Gastrocnemius medialis (tissue), 4 donors: ENCODE results near the gene PDE6H. TPM values are rescaled to one million over a fixed set of nuclear protein-coding genes. Genes with fewer than 3 reads are reported as not detected.

ENCODE experiments used
- ATAC-seq, 2 donors: fragments of 150-250 bp; one replicate each; pipeline ENCODE4 v1.9.1; 2016
- DNase-seq, 2 donors: peaks; one replicate each; pipeline ENCODE4 v3.0.0-alpha.2; 2019
- H3K27ac ChIP-seq, 4 donors: fragments of 200-600 bp; sonication (generic); 1 replicate in 1 of 4; 2 replicates in 3 of 4; pipeline ENCODE4 v1.5.1; 2016 to 2018; ENCODE audit warnings: mild to moderate bottlenecking in 2 of 4, moderate library complexity in 1 of 4
- H3K27me3 ChIP-seq, 3 donors: fragments of 200-600 bp; sonication (generic) in 2 of 3; 1 replicate in 1 of 3; 2 replicates in 2 of 3; pipeline versions ENCODE4 v1.5.1 to v1.6.0; 2016 to 2019; ENCODE audit warnings: mild to moderate bottlenecking in 1 of 3, moderate library complexity in 1 of 3
- H3K36me3 ChIP-seq, 2 donors: fragments of 200-600 bp; sonication (generic) in 1 of 2; one replicate each; pipeline ENCODE4 v1.5.1; 2017 to 2018
- H3K4me1 ChIP-seq, 2 donors: fragments of 200-600 bp; sonication (generic) in 1 of 2; one replicate each; pipeline ENCODE4 v1.5.1; 2016 to 2017; ENCODE audit warnings: mild to moderate bottlenecking in 2 of 2
- H3K4me3 ChIP-seq, 4 donors: fragments of 200-600 bp; sonication (generic) in 3 of 4; 1 replicate in 1 of 4; 2 replicates in 3 of 4; pipeline ENCODE4 v1.5.1; 2016 to 2019; ENCODE audit warnings: mild to moderate bottlenecking in 2 of 4
- H3K9me3 ChIP-seq, 3 donors: fragments of 200-600 bp; sonication (generic) in 2 of 3; 1 replicate in 1 of 3; 2 replicates in 2 of 3; pipeline ENCODE4 v1.5.1; 2016 to 2019
- POLR2A ChIP-seq, 2 donors: fragments of 450-650 bp; IDR thresholded peaks; one replicate each; pipeline ENCODE4 v1.6.1; 2017; ENCODE audit warnings: antibody characterized with exemption in 2 of 2, mild to moderate bottlenecking in 2 of 2, moderate library complexity in 2 of 2
- in situ Hi-C, 4 donors: fragments of 200-750 bp; cut with MboI; loops; one replicate each; pipeline versions ENCODE4 v1.15.0 to v1.8.0; 2017; ENCODE audit warnings: low sequenced_read_pairs in 4 of 4
- intact Hi-C: fragments of 100-400 bp; cut with DNase I; formaldehyde crosslinking; loops from one replicate; pipeline ENCODE4 v1.15.1; 2023; ENCODE audit warnings: low total_unique reads
- total RNA-seq, 4 donors: library from RNA; depleted of rRNA; stranded (reverse); fragments of >200 nt; gene quantifications; one replicate each; pipeline versions ENCODE4 v1.1.0 to v1.2.3, GENCODE V29; 2016
- TF ChIP-seq, protein P1 (sequence below), 5 experiments: fragments of 450-650 bp in 3 of 5; fragments of 200-600 bp in 2 of 5; sonication (generic) in 2 of 5; IDR thresholded peaks in 4 of 5; conservative IDR thresholded peaks in 1 of 5; 1 replicate in 4 of 5; 2 replicates in 1 of 5; pipeline ENCODE4 v1.5.1; 2016 to 2019; ENCODE audit warnings: antibody characterized with exemption in 5 of 5, mild to moderate bottlenecking in 3 of 5, moderate library complexity in 3 of 5

Gene PDE6H
- total RNA-seq, 4 donors from 2014 or later, result not detected

DNA sequence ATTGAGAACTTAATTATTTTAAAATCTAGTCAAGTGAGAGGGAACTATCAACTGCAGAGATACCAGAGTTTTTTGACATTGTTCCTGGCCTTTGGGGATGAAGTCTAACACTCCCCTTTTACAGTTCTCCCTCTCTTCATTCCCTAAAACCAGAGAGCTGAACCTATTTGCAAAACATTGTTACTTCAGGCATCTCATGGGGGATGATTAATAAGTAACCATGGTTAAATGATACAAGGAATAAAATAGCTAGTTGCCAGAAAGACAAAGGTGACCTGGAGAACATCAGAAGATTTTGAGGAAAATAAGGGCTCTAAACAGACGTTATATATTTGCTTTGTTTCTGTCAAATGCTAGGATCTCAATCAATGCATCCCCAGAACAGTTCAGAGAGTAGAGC, 42.3 kb downstream of the PDE6H start:
- no peaks in the 10 kb centered on the region for H3K9me3 ChIP-seq
- no peaks in the 10 kb centered on the region for H3K4me1 ChIP-seq
- H3K27me3 ChIP-seq, result no peaks in the 10 kb centered on the region
- no peak overlapping the region for H3K4me3 ChIP-seq
- no peak for DNase-seq
- in situ Hi-C loops (no loop called here), intact Hi-C loops (no loop called here)
- H3K36me3 ChIP-seq, result no peaks in the 10 kb centered on the region
- no peak overlapping the region for H3K27ac ChIP-seq
- TF ChIP-seq POLR2A (IDR thresholded peaks at IDR 0.05), result no peak
- TF ChIP-seq, protein P1, sequence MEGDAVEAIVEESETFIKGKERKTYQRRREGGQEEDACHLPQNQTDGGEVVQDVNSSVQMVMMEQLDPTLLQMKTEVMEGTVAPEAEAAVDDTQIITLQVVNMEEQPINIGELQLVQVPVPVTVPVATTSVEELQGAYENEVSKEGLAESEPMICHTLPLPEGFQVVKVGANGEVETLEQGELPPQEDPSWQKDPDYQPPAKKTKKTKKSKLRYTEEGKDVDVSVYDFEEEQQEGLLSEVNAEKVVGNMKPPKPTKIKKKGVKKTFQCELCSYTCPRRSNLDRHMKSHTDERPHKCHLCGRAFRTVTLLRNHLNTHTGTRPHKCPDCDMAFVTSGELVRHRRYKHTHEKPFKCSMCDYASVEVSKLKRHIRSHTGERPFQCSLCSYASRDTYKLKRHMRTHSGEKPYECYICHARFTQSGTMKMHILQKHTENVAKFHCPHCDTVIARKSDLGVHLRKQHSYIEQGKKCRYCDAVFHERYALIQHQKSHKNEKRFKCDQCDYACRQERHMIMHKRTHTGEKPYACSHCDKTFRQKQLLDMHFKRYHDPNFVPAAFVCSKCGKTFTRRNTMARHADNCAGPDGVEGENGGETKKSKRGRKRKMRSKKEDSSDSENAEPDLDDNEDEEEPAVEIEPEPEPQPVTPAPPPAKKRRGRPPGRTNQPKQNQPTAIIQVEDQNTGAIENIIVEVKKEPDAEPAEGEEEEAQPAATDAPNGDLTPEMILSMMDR (IDR thresholded peaks at IDR 0.05 in 4 of 5, conservative IDR thresholded peaks at IDR 0.05 in 1 of 5), result no peak
- ATAC-seq, result no peak

DNA sequence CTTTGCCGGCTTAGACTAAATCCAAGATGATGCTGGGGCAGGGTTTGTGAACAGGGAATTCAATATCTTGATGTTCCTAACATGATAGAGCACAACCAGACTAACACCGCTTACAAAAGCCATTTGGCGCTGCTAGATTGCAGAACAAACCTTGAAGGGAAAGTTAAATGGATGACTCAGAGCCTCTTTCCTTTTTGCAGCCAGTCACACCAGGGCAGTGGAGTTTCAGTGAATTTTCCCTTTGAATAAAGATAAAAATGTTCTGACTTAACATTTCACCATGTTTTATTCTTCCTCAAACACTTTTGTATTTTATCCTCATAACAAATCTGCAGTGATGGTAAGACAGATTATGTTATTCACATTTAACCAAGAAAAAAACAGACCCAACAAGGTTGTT, 47.3 kb downstream of the PDE6H start:
- Histone ChIP-seq H3K36me3 (no peaks in the 10 kb centered on the region), H3K4me1 (no peaks in the 10 kb centered on the region), H3K4me3 (no peak overlapping the region), H3K27me3 (no peaks in the 10 kb centered on the region), H3K27ac (no peak overlapping the region), H3K9me3 (no peaks in the 10 kb centered on the region)
- ATAC-seq (no peak), DNase-seq (no peak)
- intact Hi-C loops (no loop called here), in situ Hi-C loops (no loop called here)
- TF ChIP-seq, protein P1 (IDR thresholded peaks at IDR 0.05 in 4 of 5, conservative IDR thresholded peaks at IDR 0.05 in 1 of 5), result no peak
- TF ChIP-seq POLR2A (IDR thresholded peaks at IDR 0.05), result no peak

Other genes starting within 250 kb of the PDE6H start
- gene WBP11, start 169.6 kb upstream of the PDE6H start, total RNA-seq, result 10 to 100 TPM; 20.2 to 39.5 (median 28.4) TPM
- gene C12orf60, start 169.4 kb upstream of the PDE6H start, total RNA-seq, result 1 to 10 TPM in 1 of 4 donors, under 1 TPM in 1, not detected in 2; 0.33 to 3.8 TPM
- under 1 TPM in 1 of 4 donors, not detected in 3; 0.12 TPM for gene SMCO3, start 158.9 kb upstream of the PDE6H start, total RNA-seq
- 1 to 10 TPM in 2 of 4 donors, under 1 TPM in 2; 0.44 to 1.6 (median 1.3) TPM for gene ART4, start 129.5 kb upstream of the PDE6H start, total RNA-seq
- 10 to 100 TPM; 32.4 to 67.3 (median 47.1) TPM for gene MGP, start 87.2 kb upstream of the PDE6H start, total RNA-seq
- under 1 TPM in 1 of 4 donors, not detected in 3; 0.42 TPM for gene ERP27, start 34.5 kb upstream of the PDE6H start, total RNA-seq
- gene ARHGDIB, start 11.4 kb upstream of the PDE6H start, total RNA-seq, result 10 to 100 TPM; 20.6 to 88.6 (median 44.0) TPM
- 1 to 10 TPM; 4.3 to 6.5 (median 5.8) TPM for gene RERG, start 248.4 kb downstream of the PDE6H start, total RNA-seq